ENCODE measurements around the gene HORMAD2.
"Not testable (repeated sequence)": the region's sequence is repeated elsewhere in the genome, so short reads cannot be mapped to it uniquely, and the experiment has no call there.

The HORMAD2 gene

GRCh38 chr22:30059346-30060020, 20.8 kb upstream of the HORMAD2 start:
- not testable (repeated sequence) for DNase-seq

- not testable (repeated sequence) for DNase-seq
Measured at GRCh38 chr22:30061094-30061493, 19.2 kb upstream of the HORMAD2 start.

DNA sequence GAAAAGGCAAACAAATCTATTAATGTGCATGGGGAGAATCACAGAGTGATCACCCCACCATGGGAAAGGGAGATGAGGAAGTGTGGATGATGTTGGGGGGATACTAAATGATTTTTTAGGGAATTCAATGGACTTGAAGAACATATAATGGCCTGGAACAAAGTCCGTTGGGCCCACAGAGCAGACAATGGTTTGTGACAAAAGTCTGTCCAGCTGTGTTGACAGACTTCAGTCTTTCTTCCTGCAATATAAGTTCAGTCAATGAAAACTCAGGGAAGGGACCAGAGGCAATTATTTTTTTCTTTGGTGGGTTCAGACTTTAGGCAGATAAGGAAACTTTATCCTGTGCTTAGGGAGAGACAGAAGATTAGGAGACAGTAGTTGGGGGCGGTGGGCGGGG, 18.0 kb upstream of the HORMAD2 start:
- no peak for DNase-seq

GRCh38 chr22:30062950-30063349, 17.3 kb upstream of the HORMAD2 start:
- DNase-seq: no peak

DNA sequence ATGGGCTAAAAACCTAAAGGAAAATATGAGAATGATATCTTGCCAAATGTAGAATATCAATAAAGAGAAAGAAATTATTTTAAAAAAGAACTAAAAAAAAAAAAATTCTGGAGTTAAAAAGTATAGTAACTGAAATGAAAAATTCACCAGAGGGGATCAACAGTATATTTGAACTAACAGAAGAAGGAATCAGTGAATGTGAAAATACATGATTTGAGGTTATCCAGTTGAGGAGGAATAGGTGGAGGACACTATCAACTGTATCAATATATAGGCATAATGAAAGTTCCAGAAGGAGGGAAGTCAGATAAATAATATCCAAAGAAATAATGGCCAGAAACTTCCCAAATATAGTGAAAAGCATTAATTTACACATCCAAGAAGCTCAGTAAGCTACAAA, 16.1 kb upstream of the HORMAD2 start:
- DNase-seq: no peak

GRCh38 chr22:30073743-30074142, 6.5 kb upstream of the HORMAD2 start:
- DNase-seq: peak; percentile 60

DNA sequence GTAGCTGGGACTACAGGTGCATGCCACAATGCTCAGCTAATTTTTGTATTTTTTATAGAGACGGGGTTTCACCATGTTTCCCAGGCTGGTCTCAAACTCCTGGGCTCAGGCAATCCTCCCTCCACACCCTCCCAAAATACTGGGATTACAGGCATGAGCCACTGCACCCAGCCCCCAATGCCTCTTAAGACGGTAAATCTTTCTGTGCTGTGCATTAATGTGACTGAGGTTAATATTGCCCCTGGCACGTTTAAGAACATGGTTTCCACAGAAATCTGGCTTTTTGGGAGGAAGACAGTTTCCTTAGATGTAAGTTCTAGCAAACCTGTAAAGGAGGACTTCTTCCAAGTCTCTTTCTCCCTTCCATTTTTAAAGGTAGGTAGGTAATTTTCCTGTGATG, 6.1 kb upstream of the HORMAD2 start:
- DNase-seq: no peak

DNA sequence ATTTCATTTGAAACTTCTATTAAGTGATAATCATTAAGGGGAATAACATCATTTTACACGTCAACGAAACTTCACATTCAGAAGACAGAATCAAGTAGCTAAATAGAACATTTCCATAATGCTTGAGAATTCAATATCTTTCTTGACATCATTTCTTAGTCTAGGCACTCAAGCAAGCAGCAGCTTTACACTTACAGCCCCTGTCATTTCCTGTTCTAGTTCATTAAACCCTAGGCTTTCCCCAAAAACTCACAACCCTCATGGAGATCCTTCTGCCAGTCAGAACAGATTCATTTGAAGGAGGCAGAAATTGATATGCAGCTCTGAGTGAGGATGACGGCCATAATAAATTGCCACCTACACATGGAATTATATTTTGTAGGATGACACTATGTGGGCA, 5.3 kb upstream of the HORMAD2 start:
- DNase-seq: no peak

DNA sequence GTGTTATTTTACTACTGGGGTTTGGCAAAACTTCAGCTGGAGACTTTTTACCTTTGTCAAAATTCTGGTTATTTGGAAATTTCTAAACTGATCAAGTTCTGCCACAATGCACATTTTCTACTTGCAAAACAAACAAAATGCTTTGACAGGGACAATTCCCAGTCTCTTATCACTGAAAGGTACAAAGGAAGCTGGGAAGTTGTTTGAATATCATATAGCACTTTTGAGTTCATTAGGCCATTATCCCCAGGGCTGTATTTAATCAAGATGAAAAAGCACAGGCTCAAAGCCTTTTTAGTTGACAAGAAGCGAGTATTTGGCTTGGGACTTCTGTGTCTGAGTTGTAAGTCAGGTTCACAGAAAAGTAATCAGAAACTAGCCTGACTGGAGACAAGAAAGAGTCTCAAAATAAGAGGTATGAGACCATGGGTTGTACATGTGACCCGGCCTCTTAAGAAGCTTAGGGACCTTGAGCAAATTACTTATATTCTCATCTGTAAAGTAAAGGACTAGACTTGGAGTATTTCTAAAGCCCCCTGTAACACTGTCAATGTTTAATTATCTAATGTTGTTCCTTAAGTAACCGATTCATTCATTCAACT, 2.9 kb upstream of the HORMAD2 start:
- no peak for DNase-seq

DNA sequence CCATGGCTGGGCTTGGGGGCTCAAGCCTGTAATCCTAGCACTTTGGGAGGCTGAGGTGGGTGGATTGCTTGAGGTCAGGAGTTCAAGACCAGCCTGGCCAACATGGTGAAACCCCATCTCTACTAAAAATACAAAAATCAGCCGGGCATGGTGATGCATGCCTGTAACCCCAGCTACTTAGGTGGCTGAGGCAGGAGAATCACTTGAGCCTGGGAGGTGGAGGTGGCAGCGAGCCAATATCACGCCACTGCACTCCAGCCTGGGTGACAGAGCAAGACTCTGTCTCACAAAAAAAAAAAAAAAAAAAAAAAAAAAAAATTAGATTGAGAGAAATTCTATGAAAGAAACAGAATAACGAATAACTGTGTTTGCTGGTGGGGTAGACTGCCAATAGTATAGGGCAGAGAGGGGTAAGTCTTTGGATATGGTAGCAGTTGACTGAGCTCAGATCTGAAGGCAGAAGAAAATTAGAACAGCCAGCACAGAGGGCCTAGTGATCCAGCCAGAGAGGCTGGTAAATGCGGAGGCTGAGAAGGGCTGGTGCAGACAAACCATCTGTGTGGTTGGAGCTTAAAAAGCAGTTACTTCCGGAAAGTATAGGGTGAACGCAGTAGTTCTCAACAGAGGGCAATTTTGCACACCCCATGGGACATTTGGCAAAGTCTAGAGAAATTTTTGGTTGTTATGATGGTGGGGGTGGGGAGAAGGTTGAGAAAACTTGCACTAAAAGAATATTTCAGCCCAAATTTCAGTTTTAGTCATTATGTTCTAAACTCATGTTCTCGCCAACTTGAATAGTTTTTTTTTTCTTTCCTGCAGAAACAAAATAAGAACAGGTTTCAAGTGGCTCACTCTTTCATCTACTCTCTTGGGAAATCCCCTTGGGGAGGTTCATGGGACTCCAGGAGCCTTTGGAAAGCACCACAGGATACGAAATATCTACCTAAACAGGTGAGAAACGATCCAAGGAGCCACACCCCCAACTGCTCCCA, 1.6 kb upstream of the HORMAD2 start:
- DNase-seq: no peak

DNA sequence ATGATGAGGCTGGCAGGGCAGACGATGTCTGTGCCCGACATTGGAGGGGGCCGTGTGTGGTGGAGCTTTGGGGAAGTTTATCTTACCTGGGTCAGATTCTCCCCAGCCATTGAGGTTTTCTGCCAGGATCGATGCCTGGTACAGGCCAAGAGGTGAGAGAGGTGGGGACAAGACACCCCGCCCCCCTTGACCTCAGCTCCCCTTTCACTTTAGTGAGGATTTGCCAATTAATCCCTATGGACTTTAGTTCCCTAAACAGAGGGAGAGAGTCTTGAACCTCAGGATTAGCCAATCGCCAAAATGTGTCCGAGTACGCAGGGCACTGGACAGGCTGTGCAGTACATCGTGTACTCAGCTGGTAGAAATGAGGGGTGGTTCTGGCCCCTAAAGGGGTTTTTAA, 541 bp downstream of the HORMAD2 start:
- DNase-seq: no peak

GRCh38 chr22:30086496-30086895, 6.2 kb downstream of the HORMAD2 start:
- no peak for DNase-seq

GRCh38 chr22:30087037-30087436, 6.8 kb downstream of the HORMAD2 start:
- DNase-seq: peak; percentile 49

GRCh38 chr22:30087611-30088010, 7.3 kb downstream of the HORMAD2 start:
- no peak for DNase-seq

DNA sequence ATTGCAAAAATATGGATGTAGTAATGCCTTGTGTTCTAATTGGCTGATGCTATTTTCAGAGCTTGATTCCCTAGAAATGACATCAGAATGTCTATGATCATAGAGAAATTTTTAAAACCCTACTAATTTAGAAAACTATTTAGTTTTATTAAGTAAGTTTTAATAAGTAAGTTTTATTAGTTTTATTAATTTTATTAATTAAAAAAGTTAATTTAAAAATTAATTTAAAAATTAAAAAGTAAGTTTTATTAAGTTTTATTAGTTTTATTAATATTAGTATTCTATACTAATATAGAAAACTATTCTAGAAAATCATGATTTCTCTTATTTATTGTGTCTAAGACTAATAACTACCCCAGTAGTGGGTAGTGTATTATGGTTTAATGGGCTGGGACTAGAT, 8.2 kb downstream of the HORMAD2 start:
- DNase-seq: no peak

DNA sequence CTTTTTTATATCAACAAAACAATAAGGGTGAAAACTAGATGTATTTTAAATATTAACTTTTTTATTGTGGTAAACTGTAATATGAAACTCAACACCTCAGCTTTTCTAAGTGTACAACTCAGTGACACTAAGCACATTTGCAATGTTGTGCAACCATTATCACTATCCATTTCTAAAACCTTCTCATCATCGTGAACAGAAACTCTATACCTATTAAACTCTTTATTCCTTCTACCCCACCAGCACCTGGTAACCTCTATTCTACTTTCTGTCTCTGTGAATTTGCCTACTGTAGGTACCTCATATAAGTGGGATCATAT, 9.4 kb downstream of the HORMAD2 start:
- peak; percentile 13 for DNase-seq

- no peak for DNase-seq
Measured at GRCh38 chr22:30092686-30093085, 12.4 kb downstream of the HORMAD2 start.

DNA sequence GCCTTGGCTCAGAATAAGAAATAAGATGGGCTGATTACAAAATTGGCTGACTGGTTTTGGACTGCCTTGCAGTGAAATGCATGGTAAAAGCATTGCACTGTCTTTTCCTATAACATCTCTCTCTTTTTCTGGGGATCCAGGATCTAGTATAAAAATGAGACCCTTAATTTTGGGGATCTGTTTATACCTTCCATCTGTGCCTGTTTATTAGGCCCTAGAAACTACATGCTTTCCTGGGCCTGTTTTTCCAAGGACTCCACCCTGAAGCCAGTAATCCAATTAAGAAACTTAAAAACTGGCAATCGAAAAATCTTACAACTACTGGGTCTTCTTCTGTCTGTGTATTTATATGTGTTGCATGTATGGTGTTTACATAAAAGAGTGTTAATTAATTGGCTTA, 14.5 kb downstream of the HORMAD2 start:
- no peak for DNase-seq

- no peak for DNase-seq
Measured at GRCh38 chr22:30097861-30098260, 17.6 kb downstream of the HORMAD2 start.

DNA sequence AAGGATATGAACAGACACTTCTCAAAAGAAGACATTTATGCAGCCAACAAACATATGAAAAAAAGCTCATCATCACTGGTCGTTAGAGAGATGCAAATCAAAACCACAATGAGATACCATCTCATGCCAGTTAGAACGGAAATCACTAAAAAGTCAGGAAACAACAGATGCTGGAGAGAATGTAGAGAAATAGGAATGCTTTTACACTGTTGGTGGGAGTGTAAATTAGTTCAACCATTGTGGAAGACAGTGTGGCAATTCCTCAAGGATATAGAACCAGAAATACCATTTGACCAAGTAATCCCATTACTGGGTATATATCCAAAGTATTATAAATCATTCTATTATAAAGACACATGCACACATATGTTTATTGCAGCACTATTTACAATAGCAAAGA, 20.5 kb downstream of the HORMAD2 start:
- DNase-seq: not testable (repeated sequence)

GRCh38 chr22:30104501-30105156, 24.4 kb downstream of the HORMAD2 start:
- no peak for DNase-seq

GRCh38 chr22:30105483-30105882, 25.2 kb downstream of the HORMAD2 start:
- no peak for DNase-seq

DNA sequence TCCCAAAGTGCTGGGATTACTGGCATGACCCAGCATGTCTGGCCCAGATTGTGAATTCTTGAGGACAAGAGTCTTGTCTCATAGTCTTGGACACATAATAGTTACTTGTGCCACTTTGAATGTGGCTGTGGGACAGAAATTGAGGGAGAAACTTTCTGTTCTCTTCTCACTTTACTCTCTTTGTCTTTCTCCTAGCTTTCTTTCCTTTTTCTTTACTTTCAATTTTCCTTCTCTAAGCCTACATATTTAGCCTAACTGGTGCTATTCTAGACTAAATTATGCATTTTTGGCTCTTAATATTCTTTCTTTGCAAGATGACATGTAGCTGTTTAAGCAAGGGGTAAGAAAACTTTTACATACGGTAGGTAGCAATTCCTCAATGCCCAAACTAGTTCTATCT, 33.2 kb downstream of the HORMAD2 start:
- DNase-seq: no peak

Measured in HCEC 1CT (cell line).